Stimulated activated CD4-positive, alpha-beta T cell treated with anti-CD3 and anti-CD28 coated beads, TNF-alpha, amount 100 ng/mL, for 4 hours (primary cell): ENCODE results near the gene EVC.
"Not testable (repeated sequence)": the region's sequence is repeated elsewhere in the genome, so short reads cannot be mapped to it uniquely, and the experiment has no call there.

Source experiments
- DNase-seq, 3 experiments: peaks; one replicate each; pipeline ENCODE4 v3.0.0-alpha.2; 2020; ENCODE audit warnings: low read depth in 3 of 3

Gene EVC

GRCh38 chr4:5843573-5844530 is 132.9 kb downstream of the EVC start:
- no peak for DNase-seq

- no peak for DNase-seq
Observed at GRCh38 chr4:5845035-5845905, 134.3 kb downstream of the EVC start.

- DNase-seq: no peak
Observed at GRCh38 chr4:5851637-5852301, 140.8 kb downstream of the EVC start.

- no peak for DNase-seq
Observed at GRCh38 chr4:5852523-5853202, 141.7 kb downstream of the EVC start.

- DNase-seq: no peak
Observed at GRCh38 chr4:5854929-5855328, 143.9 kb downstream of the EVC start.

- not testable (repeated sequence) for DNase-seq
Observed at GRCh38 chr4:5856362-5856761, 145.4 kb downstream of the EVC start.

GRCh38 chr4:5857199-5857598 is 146.2 kb downstream of the EVC start:
- DNase-seq: no peak

- DNase-seq: no peak
Observed at GRCh38 chr4:5858020-5858769, 147.2 kb downstream of the EVC start.

- peak in 1 of 3 experiments; percentile 21 for DNase-seq
Observed at GRCh38 chr4:5863461-5864113, 152.6 kb downstream of the EVC start.
